IMR-90 (cell line): ENCODE measurements around the gene RAC3. TPM values are rescaled to one million over a fixed set of nuclear protein-coding genes. Genes with fewer than 3 reads are reported as not detected.

ENCODE experiments used
- CEBPB ChIP-seq: IDR thresholded peaks from 2 replicates; pipeline ENCODE4 v1.6.1; 2012; ENCODE audit warnings: low read depth, low read length, improper control_type of control experiment
- CHD1 ChIP-seq: IDR thresholded peaks from 2 replicates; pipeline ENCODE4 v1.6.1; 2012; ENCODE audit warnings: low read depth, low read length, improper control_type of control experiment
- polyA plus RNA-seq, 3 experiments: library from polyadenylated mRNA; depleted of rRNA; stranded (reverse); fragments of >200 nt; gene quantifications; 2 replicates each; pipeline ENCODE4 v1.2.3, GENCODE V29; 2012; ENCODE audit warnings: low replicate concordance in 1 of 3
- total RNA-seq: library from RNA; depleted of rRNA; stranded (reverse); fragments of >200 nt; gene quantifications from 2 replicates; pipeline ENCODE4 v1.2.3, GENCODE V29; 2012
- TF ChIP-seq, protein P1 (sequence below): conservative IDR thresholded peaks from 2 replicates; pipeline ENCODE4 v1.5.1; 2012; ENCODE audit warnings: mild to moderate bottlenecking, low read depth, low read length, improper control_type of control experiment

The RAC3 gene
- total and polyA plus RNA-seq, 2 of the 4 experiments (the other 2 are of a cell fraction) = 5.7 to 23.4 TPM

GRCh38 chr17:82003411-82004381 lies 27.8 kb upstream of the RAC3 start (continued):
- TF ChIP-seq, protein P1, sequence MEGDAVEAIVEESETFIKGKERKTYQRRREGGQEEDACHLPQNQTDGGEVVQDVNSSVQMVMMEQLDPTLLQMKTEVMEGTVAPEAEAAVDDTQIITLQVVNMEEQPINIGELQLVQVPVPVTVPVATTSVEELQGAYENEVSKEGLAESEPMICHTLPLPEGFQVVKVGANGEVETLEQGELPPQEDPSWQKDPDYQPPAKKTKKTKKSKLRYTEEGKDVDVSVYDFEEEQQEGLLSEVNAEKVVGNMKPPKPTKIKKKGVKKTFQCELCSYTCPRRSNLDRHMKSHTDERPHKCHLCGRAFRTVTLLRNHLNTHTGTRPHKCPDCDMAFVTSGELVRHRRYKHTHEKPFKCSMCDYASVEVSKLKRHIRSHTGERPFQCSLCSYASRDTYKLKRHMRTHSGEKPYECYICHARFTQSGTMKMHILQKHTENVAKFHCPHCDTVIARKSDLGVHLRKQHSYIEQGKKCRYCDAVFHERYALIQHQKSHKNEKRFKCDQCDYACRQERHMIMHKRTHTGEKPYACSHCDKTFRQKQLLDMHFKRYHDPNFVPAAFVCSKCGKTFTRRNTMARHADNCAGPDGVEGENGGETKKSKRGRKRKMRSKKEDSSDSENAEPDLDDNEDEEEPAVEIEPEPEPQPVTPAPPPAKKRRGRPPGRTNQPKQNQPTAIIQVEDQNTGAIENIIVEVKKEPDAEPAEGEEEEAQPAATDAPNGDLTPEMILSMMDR = no peak
- TF ChIP-seq CEBPB (no peak), CHD1 (no peak)
